Adrenal gland (tissue), 12 donors: Measurements from ENCODE around the gene ZKSCAN5. TPM values are rescaled to one million over a fixed set of nuclear protein-coding genes. Genes with fewer than 3 reads are reported as not detected.

Source experiments
- DNase-seq, 7 donors: peaks; one replicate each; pipeline ENCODE4 v3.0.0-alpha.2; 2019 to 2020
- H3K27ac ChIP-seq, 5 donors: fragments of 200-600 bp; sonication (generic) in 4 of 5; 1 replicate in 3 of 5; 2 replicates in 2 of 5; pipeline versions ENCODE4 v1.5.1 to v1.8.0; 2016 to 2020; ENCODE audit warnings: mild to moderate bottlenecking in 1 of 5
- H3K27me3 ChIP-seq: fragments of 200-600 bp; 2 replicates; pipeline ENCODE4 v1.8.0; 2021
- H3K36me3 ChIP-seq, 2 donors: fragments of 200-600 bp; replicated peaks in 1 of 2; 1 replicate in 1 of 2; 2 replicates in 1 of 2; pipeline versions ENCODE4 v1.5.1 to v1.8.0; 2018 to 2022
- H3K4me1 ChIP-seq, 2 donors: fragments of 200-600 bp; replicated peaks in 1 of 2; 1 replicate in 1 of 2; 2 replicates in 1 of 2; pipeline versions ENCODE4 v1.5.1 to v1.8.0; 2018 to 2021
- H3K4me3 ChIP-seq, 4 donors: fragments of 200-600 bp; sonication (generic) in 3 of 4; one replicate each; pipeline ENCODE4 v1.5.1; 2016 to 2018
- H3K9me3 ChIP-seq, 3 donors: fragments of 200-600 bp; sonication (generic) in 1 of 3; replicated peaks in 1 of 3; 1 replicate in 2 of 3; 2 replicates in 1 of 3; pipeline versions ENCODE4 v1.5.1 to v1.8.0; 2016 to 2021
- POLR2A ChIP-seq, 2 donors: fragments of 450-650 bp; IDR thresholded peaks; one replicate each; pipeline ENCODE4 v1.6.1; 2017; ENCODE audit warnings: antibody characterized with exemption in 2 of 2, mild to moderate bottlenecking in 2 of 2, moderate library complexity in 1 of 2
- WGBS, 4 donors: extraction: QIAGEN DNeasy Blood & Tissue Kit in 2 of 4; methylation state at CpG; one replicate each; pipeline versions ENCODE4 v1.1.5 to v1.1.7; 2013 to 2017; 5-methylcytosine and 5-hydroxymethylcytosine counted together
- intact Hi-C, 2 donors: fragments of 100-400 bp; cut with DNase I; formaldehyde crosslinking; loops; one replicate each; pipeline versions ENCODE4 v1.14.1 to v1.15.0; 2022 to 2023
- polyA plus RNA-seq, 3 donors: library from polyadenylated mRNA; stranded (reverse); fragments of 200-250 nt in 2 of 3; fragments of 350-450 nt in 1 of 3; fragmentation: Illumina TruSeq in 1 of 3; extraction: RNeasy Lipid Tissue Mini Kit (QIAGEN cat#74804) in 1 of 3; gene quantifications; one replicate each; pipeline ENCODE4 v1.2.3, GENCODE V29; 2013 to 2014
- total RNA-seq, 9 donors: library from RNA; depleted of rRNA in 4 of 9; stranded (reverse); fragments of >200 nt in 4 of 9; fragments of 120-200 nt in 1 of 9; fragmentation: NEBNext Ultra II Directional in 1 of 9; extraction: Animal tissue kit (Norgen Biotek cat#: 25700) in 1 of 9; gene quantifications; one replicate each; pipeline versions ENCODE4 v1.1.0 to v1.2.4, GENCODE V29; 2013 to 2023
- TF ChIP-seq, protein P1 (sequence below), 6 experiments: fragments of 450-650 bp in 4 of 6; fragments of 200-600 bp in 2 of 6; sonication (generic) in 1 of 6; IDR thresholded peaks; 1 replicate in 5 of 6; 2 replicates in 1 of 6; pipeline versions ENCODE4 v1.5.1 to v1.8.0; 2016 to 2021; ENCODE audit warnings: antibody characterized with exemption in 6 of 6, mild to moderate bottlenecking in 2 of 6, moderate library complexity in 1 of 6
- donor health status: healthy with polysubstance abuse.
- donor health status: Bipolar disorder and iron deficiency.
- donor health status: DM: yes; HTN: yes; CAD: no.
- donor health status: DM: no; HTN: no; CAD: no.
- donor health status: DM: no; HTN: no; CAD: no.
- donor health status: DM: yes; HTN: yes; CAD: no.

Gene ZKSCAN5
- total and polyA plus RNA-seq, 12 donors: 4.5 to 18.5 (median 8.7) TPM

- intact Hi-C loops: loop anchor here in 1 of 2 donors (5.0 kb wide), 1 partner anchor 54 kb away; the partner anchor contains the start of gene FAM200A
- no peak overlapping the region for H3K27ac ChIP-seq
- peaks cover 21 to 24% of the 10 kb centered on the region in 2 donors for H3K4me1 ChIP-seq
- H3K9me3 ChIP-seq: peaks cover 0 to 16% (median 2%) of the 10 kb centered on the region in 3 donors
- no peak for TF ChIP-seq POLR2A (IDR thresholded peaks at IDR 0.05)
- TF ChIP-seq, protein P1, sequence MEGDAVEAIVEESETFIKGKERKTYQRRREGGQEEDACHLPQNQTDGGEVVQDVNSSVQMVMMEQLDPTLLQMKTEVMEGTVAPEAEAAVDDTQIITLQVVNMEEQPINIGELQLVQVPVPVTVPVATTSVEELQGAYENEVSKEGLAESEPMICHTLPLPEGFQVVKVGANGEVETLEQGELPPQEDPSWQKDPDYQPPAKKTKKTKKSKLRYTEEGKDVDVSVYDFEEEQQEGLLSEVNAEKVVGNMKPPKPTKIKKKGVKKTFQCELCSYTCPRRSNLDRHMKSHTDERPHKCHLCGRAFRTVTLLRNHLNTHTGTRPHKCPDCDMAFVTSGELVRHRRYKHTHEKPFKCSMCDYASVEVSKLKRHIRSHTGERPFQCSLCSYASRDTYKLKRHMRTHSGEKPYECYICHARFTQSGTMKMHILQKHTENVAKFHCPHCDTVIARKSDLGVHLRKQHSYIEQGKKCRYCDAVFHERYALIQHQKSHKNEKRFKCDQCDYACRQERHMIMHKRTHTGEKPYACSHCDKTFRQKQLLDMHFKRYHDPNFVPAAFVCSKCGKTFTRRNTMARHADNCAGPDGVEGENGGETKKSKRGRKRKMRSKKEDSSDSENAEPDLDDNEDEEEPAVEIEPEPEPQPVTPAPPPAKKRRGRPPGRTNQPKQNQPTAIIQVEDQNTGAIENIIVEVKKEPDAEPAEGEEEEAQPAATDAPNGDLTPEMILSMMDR (IDR thresholded peaks at IDR 0.05): no peak
- no peaks in the 10 kb centered on the region for H3K27me3 ChIP-seq
- WGBS, 4 donors: 67 to 76% (median 72%) methylated on average over 6 of the region's 6 CpGs
- peaks cover 0 to 25% of the 10 kb centered on the region in 2 donors for H3K36me3 ChIP-seq
- no peak for DNase-seq
- peak overlapping the region in 1 of 4 donors; percentile 82 for H3K4me3 ChIP-seq
Measured at GRCh38 chr7:99497766-99498545, 6.5 kb upstream of the ZKSCAN5 start.

DNA sequence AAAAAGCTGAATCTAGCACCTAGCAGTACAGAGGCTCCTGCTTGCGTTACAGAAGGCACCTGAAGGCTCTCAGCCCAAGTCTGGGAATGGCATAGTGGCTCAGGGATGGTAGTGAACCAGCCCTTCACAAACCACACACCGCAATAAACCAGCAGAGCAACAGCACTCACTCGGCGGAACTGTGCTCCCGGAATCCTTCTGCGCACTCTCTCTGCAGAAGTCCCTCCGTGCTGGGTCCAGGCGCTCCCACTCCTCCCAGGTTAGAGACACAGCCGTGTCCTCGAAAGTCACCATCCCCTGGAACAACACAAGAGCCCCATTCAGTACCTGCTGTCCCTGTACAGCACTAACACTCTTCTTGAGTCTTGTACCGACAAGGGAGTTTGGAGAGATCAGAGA, 5.9 kb upstream of the ZKSCAN5 start:
- 28 to 63% (median 52%) methylated on average over 10 to 11 of the region's 11 CpGs for WGBS, 4 donors

GRCh38 chr7:99499371-99499720, 5.1 kb upstream of the ZKSCAN5 start:
- WGBS, 4 donors: 0 to 4% (median 0%) methylated on average over 6 to 14 of the region's 14 CpGs

More for the DNA sequence above, 5.9 kb upstream of the ZKSCAN5 start:
- Histone ChIP-seq H3K27ac (no peak overlapping the region), H3K4me3 (peak overlapping the region in 1 of 4 donors; percentile 82), H3K27me3 (no peaks in the 10 kb centered on the region), H3K36me3 (peaks cover 0 to 22% of the 10 kb centered on the region in 2 donors), H3K9me3 (peaks cover 0 to 10% (median 2%) of the 10 kb centered on the region in 3 donors), H3K4me1 (peaks cover 21 to 24% of the 10 kb centered on the region in 2 donors)
- intact Hi-C loops: loop anchor here in 1 of 2 donors (5.0 kb wide), 1 partner anchor 54 kb away; the partner anchor contains the start of gene FAM200A
- TF ChIP-seq, protein P1 (IDR thresholded peaks at IDR 0.05): no peak
- no peak for TF ChIP-seq POLR2A (IDR thresholded peaks at IDR 0.05)
- no peak for DNase-seq

More at GRCh38 chr7:99499371-99499720, 5.1 kb upstream of the ZKSCAN5 start:
- peaks cover 0 to 14% of the 10 kb centered on the region in 2 donors for H3K36me3 ChIP-seq
- peak overlapping the region; percentile 86 to 96 (median 92) for H3K27ac ChIP-seq
- peaks cover 21 to 24% of the 10 kb centered on the region in 2 donors for H3K4me1 ChIP-seq
- H3K4me3 ChIP-seq: peak overlapping the region; percentile 43 to 91 (median 70)
- DNase-seq: no peak
- TF ChIP-seq, protein P1 (IDR thresholded peaks at IDR 0.05): no peak
- TF ChIP-seq POLR2A (IDR thresholded peaks at IDR 0.05): no peak
- no peaks in the 10 kb centered on the region for H3K27me3 ChIP-seq
- intact Hi-C loops: loop anchor here in 1 of 2 donors (5.0 kb wide), 1 partner anchor 53 kb away; the partner anchor contains the start of gene FAM200A
- H3K9me3 ChIP-seq: peaks cover 0 to 3% (median 0%) of the 10 kb centered on the region in 3 donors
